Fibroblast of upper back skin (primary cell): ENCODE data around the gene AIPL1.

Source experiments
- DNase-seq: peaks from one replicate; pipeline ENCODE4 v3.0.0-alpha.2; 2013

Gene AIPL1

DNA sequence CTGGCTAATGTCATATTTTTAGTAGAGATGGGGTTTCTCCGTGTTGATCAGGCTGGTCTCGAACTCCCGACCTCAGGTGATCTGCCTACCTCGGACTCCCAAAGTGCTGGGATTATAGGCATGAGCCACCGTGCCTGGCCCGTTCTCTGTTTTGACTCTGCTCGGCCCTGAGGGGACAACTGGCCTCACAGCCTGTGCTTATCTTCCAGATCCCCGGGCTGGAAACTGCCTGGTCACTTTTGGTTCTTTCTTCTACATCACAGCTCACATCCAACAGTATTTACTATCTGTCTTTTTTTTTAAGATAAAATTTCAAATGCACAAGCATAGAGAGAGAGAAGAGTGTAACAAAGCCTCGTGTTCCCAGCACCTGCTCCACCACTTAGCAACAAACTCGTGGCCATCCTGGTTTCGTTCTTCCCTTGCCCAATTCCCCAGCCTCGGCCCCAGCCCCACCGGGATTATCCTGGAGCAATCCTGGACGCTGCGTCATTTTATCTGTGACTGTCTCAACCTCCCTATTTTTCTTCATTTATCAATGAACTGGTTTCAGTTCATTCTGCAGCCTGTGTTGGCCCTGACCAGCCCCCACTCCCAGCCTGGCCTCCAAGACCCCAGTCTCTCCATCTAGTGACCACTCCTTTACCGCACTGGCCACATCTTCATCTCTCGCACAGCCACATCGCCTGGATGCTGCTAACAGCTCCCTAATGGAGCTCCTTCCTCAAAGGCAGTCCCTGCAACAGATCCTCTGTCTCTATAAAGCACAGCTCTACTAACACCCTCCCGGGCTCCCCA is 30.5 kb upstream of the AIPL1 start:
- no peak for DNase-seq

GRCh38 chr17:6464446-6465041 is 29.6 kb upstream of the AIPL1 start:
- DNase-seq: no peak

DNA sequence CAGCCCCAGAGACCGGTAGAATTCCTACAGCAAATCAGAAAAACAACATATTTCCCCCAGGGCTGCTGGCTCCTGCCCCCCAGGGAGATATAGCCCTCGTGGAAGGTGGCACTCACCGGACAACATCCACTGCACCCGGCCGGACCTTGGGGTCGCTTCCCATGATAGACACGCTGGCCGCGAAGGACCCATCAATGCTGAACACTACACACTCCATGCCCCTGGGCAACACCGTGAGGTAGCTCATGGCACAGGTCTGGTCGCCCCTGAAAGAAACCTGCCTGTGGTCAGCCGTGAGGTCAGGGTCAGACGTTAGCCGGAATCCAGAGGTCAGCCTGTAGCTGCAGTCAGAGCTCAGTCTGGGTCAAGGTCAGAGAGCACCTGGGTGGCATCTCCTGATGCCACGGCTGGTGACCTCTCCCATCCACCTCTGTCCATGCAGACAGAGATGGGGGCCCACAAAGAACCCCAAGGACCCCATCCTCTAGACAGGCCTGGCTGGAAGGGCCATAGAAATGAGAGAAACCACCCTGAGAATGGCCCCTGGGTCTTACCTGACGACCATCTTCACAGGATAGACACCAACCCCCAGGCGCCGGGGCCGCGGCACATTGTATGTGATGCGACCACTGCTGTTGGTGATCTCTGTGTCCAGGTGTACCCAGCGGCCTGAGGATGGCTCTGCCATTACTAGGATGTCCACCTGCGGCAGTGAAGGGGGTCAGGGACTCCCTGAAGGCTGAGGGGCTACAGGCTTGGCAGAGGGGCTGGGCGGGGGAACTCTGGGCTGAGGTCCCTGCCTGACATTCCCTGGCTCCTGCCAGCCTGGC is 28.9 kb upstream of the AIPL1 start:
- DNase-seq: no peak

DNA sequence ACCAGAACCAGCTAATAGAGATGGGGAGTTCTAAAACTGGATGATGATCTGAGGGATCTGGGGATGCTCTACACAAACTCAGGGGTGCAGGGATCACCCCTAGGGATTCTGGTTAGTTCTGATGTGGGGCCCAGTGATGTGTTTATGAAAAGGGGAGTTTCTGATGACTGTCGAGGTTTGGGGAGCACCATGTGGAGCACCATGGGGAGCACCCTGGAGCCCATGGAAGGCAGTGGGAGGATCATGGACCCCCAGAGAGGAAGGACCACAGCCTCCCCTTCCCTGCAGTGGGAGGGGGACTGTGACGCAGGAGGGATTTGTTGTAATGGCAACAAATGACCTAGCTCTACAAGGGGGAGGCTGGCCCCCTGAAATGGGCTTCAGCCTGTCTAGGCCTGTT is 27.8 kb upstream of the AIPL1 start:
- DNase-seq: no peak

GRCh38 chr17:6461792-6462524 is 27.0 kb upstream of the AIPL1 start:
- DNase-seq: no peak

DNA sequence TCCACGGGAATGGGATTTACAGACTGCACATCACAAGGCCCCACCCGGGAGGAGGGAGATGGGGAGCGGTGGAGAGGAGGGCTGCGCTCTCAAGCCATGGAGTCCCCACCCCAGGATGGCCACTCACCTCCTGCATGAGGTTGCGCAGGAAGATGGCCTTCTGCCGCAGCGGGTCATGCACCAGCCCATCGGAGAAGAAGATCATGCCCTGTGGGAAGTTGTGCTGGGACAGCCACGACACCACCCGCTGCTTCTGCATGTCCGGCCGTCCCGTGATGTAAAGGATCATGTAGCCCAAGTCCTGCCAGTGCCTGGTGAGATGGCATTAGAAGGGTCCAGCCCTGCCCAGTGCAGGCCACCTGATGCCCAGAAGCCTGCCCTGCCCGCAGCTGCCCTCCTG is 26.3 kb upstream of the AIPL1 start:
- no peak for DNase-seq

DNA sequence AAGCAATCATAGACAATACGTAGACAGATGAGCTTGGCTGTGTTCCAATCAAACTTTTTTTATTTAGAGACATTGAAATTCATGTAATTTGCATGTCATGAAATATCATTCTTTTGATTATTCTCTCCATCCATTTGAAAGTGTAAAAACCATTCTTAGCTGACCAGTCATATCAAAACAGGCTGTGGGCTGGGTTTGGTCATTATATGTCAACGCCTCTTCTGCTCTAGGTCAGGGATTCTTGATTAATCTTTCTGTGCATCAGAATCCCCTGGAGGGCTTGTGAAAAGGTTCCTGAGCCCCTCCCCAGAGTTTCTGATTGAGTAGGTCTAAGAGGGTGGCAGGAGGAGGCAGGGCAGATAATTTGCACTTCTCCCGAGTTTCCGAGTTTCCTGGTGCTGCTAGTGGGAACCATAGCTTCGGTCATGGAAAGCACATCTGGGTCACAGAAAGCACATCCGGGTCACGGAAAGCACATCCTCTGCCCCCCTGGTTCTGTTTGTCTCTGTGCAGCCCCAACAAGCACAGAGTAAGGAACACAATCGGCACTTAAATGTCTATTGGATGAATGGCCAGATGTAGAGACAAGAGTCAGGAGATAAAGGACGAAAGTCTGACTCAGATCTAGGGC is 25.7 kb upstream of the AIPL1 start:
- no peak for DNase-seq

- no peak for DNase-seq
These were observed 23.6 kb upstream of the AIPL1 start for GRCh38 chr17:6458460-6458950.

DNA sequence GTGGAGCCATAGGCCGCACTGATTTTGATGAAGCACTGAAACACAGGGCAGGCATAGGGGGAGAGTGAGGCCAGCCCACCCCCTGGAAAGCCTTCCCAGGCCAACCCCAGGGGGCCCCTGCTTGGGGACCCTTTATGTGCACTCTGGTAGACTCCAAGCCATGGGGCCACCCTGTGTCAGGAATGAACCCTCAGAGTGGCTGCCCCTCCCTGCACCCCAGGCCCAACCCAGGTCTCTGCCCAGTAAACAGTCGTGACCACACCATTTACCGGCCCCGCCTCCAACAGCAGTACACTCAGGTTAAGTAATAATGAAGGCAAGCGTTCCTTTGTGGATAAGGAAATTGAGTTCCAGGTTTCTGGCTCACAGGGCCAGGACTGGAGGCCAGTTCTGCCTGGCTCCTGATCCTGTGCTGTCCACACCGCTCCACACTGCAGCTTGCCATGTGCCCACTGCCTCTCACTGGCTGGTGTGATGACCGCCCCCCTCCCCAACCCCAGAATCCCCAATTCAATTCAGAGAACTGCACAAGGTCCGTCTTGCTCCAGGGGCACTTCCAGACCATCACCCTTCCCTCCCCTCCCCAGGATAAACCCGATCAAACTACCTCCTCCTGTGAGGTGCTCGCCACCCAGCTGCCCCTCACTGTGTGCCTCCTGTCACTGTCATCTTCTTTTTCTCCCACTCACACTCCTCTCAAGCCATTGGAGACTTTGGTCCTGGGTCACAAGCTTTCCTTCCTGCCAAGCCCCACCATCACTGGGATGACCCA is 23.0 kb upstream of the AIPL1 start:
- no peak for DNase-seq

- DNase-seq: peak; percentile 34
These were observed 22.2 kb upstream of the AIPL1 start for GRCh38 chr17:6456914-6457687.

GRCh38 chr17:6456321-6456720 is 21.4 kb upstream of the AIPL1 start:
- DNase-seq: no peak

GRCh38 chr17:6455321-6455705 is 20.4 kb upstream of the AIPL1 start:
- no peak for DNase-seq

- DNase-seq: no peak
These were observed 19.8 kb upstream of the AIPL1 start for GRCh38 chr17:6454495-6455320.

DNA sequence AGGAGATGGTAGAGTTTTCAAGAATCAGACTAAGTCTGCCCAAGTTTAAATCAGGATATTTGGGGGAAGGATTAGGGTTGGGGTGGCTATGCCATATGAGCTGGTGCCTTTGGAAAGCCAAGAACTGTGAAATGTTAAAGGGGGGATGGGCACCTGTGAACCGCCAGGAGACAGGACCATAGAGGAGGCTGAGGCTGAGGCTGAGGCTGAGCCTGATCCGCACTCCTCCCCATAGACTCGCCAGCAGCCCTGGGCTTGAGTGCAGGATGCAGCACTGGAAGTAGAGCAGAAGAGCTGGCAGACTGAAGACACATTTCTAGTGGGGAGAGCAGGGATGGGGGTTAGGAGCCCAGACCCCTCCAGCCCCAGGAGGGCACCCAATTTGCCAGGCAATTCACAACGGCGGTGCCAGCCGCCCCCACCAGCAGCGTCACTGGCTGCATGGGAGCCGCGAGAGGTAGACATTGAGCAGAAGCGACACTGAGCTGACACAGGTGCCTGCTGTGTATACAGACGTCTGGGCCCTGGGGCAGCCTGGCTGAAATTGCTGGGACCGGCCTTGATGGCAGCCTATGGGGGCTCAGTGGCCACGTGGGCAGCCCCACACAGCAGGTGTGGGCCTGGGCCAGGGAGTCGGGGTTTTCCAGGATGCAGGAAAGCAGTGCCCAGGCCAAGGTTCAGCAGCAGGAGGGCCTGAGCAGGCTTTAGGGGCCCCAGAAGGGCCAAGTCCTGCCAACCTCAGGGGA is 18.5 kb upstream of the AIPL1 start:
- DNase-seq: no peak

DNA sequence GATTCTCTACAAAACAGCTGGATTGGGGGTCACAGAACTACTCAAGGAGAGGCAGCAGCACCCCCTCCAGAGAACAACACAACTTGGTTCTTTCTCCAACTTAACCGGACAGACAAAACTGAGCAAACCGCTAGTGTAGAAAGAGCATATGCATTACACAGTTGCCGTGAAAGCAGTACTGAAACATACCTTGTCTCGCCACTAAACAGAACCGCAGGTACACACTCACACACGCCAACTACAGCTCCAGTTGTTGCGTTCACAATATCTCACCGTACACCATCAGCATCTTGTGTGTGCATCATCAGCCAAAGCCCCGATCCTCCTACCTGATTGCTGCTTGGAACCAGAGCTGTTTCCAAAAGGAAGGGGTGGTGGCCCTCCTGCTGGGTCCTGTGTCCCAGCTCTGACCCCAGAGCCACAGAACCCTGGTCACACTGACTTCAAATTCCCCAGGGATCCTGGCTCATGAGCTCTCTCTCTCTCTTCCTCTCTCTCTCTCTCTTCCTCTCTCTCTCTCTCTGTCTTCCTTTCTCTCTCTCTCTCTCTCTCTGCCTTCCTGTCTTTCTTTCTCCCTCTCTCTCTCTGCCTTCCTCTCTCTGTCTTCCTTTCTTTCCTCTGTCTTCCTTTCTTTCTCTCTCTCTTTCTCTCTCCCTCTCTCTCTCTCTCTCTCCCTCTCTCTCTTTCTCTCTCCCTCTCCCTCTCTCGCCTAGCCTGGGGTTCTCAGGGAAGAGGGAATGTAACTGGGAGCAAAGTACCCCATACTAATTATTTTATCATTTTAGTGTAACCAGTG is 17.7 kb upstream of the AIPL1 start:
- no peak for DNase-seq

DNA sequence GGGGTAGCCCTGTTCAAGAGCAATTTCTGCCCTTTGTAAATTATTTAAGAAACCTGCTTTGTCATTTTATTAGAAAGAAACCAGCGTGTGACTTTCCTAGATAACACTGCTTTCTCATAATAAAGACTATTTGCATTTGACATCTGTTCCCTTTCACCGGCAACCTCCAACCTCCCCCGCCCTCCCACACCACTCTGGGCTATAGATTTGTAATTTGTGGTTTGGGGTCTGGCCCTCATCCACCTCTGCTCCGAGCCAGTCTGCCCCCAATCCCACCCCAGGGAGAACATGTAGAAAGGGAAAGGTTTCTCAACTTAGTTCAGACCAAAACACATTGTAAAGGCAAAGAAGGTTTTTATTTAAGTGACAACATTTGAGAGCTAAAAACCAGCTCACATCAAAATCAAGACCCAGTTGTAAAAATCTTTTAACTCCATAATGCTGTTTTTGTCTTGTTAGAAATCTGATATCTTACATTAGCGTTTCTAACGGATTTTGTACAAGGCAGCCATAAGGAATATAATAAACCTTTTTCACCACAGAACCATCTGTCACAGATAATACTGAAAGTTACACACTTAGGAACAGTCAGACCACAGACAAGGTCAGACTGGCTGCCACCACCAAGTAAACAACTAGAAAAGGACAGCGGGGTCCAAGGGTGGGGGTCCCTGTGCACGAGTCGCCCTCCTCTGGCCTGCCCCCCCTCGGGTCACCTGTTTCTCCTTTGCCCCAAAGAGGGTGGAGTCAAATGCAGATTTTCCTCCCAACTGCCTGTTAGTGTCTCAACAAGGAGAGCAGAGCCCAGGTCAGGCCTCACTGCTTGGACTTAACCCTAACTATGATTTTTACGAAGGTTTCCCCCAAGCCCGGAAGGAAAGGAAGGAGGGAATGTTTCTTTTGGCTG is 16.3 kb upstream of the AIPL1 start:
- peak; percentile 12 for DNase-seq

DNA sequence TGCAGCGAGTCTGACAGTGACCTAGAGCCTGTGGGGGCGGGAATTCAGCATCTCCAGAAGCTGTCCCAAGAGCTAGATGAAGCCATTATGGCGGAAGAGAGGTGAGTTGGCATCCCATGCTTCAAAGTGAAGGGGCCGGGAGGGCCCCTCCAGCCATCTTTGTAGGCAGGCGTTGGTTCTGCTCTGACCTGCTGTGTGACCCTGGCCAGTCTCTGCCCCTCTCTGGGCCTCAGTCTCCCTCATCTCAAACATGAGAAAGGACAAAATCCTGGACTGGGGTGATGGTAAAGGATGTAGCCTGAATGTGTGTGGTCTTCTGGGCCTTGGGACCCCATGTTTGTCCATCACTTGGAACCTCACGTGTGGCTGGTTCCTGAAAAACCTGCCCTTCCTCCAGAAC is 14.4 kb upstream of the AIPL1 start:
- no peak for DNase-seq
